Panc1 (cell line): ENCODE results near the gene DDX4. TPM values are rescaled to one million over a fixed set of nuclear protein-coding genes. Genes with fewer than 3 reads are reported as not detected.
"Not testable (repeated sequence)": the region's sequence is repeated elsewhere in the genome, so short reads cannot be mapped to it uniquely, and the experiment has no call there.

Source experiments
- ATAC-seq: fragments of 200-7000 bp; cut with Tn5 transposase; 2 replicates; pipeline ENCODE4 v1.9.1; 2020; ENCODE audit warnings: mild to moderate bottlenecking, moderate library complexity
- BruUV-seq: library from RNA; stranded (reverse); fragments of 400-500 nt; replicated peaks from 2 replicates; lab custom pipeline; 2021; lab: Mats Ljungman, UMichigan
- CTCF ChIA-PET: fragments of 300-600 bp; sonication (Branson Sonifier 250); formaldehyde crosslinking; loops from one replicate; lab custom pipeline; 2022; ENCODE audit warnings: antibody characterized with exemption; lab: Charles Lee
- POLR2A ChIA-PET: fragments of 300-600 bp; sonication (Branson Sonifier 250); formaldehyde crosslinking; loops from one replicate; lab custom pipeline; 2022; ENCODE audit warnings: antibody characterized with exemption; lab: Charles Lee
- DNase-seq: peaks from one replicate; pipeline ENCODE4 v3.0.0-alpha.2; 2010; ENCODE audit warnings: low read depth, low spot score
- H3K27ac ChIP-seq: 2 replicates; pipeline ENCODE4 v1.5.1; 2011; ENCODE audit warnings: mild to moderate bottlenecking, low read length, inconsistent platforms
- H3K27me3 ChIP-seq: fragments of 200-500 bp; sonication (Bioruptor generic); 2 replicates; pipeline ENCODE4 v1.6.0; 2014; ENCODE audit warnings: low read length, inconsistent platforms; ENCODE audit not compliant: control insufficient read depth, insufficient read depth
- H3K36me3 ChIP-seq: fragments of 200-500 bp; sonication (Bioruptor generic); 2 replicates; pipeline ENCODE4 v1.5.1; 2014; ENCODE audit warnings: inconsistent platforms, mild to moderate bottlenecking, low read length, moderate library complexity; ENCODE audit not compliant: control insufficient read depth, insufficient read depth
- H3K4me1 ChIP-seq: 2 replicates; pipeline ENCODE4 v1.5.1; 2011; ENCODE audit warnings: inconsistent platforms, mild to moderate bottlenecking, low read length, moderate library complexity; ENCODE audit not compliant: control insufficient read depth, insufficient read depth
- H3K4me3 ChIP-seq, 2 experiments: 2 replicates each; pipeline ENCODE4 v1.5.1; 2011 to 2012; ENCODE audit warnings: low read depth in 2 of 2, low read length in 2 of 2, mild to moderate bottlenecking in 2 of 2, inconsistent platforms in 1 of 2, moderate library complexity in 1 of 2
- H3K9me3 ChIP-seq: fragments of 200-500 bp; sonication (Bioruptor generic); 2 replicates; pipeline ENCODE4 v1.5.1; 2014; ENCODE audit warnings: low read depth, mild to moderate bottlenecking, inconsistent platforms, low read length, moderate library complexity; ENCODE audit not compliant: control insufficient read depth, insufficient read depth
- CTCF ChIP-seq: fragments of 450-650 bp; IDR thresholded peaks from 2 replicates; pipeline ENCODE4 v1.5.1; 2017; ENCODE audit warnings: mild to moderate bottlenecking
- POLR2AphosphoS5 ChIP-seq: IDR thresholded peaks from 2 replicates; pipeline ENCODE4 v1.6.1; 2012; ENCODE audit warnings: mild to moderate bottlenecking, low read depth, low read length, moderate library complexity
- REST ChIP-seq, 2 experiments: IDR thresholded peaks; 2 replicates each; pipeline ENCODE4 v1.6.1; 2011 to 2012; ENCODE audit warnings: low read depth in 2 of 2, control low read depth in 1 of 2, low read length in 1 of 2, mild to moderate bottlenecking in 1 of 2, moderate library complexity in 1 of 2; ENCODE audit not compliant: insufficient read depth in 1 of 2
- SIN3A ChIP-seq: IDR thresholded peaks from 2 replicates; pipeline ENCODE4 v1.6.1; 2012; ENCODE audit warnings: low read depth, mild to moderate bottlenecking, low read length, moderate library complexity, borderline replicate concordance; ENCODE audit not compliant: insufficient read depth
- TCF7L2 ChIP-seq: IDR thresholded peaks from 2 replicates; pipeline ENCODE4 v1.6.1; 2011; ENCODE audit warnings: mild to moderate bottlenecking, low read depth, low read length, inconsistent platforms
- in situ Hi-C: cut with HindIII; loops from 2 replicates; pipeline ENCODE4 v1.10.0; 2016; ENCODE audit warnings: low sequenced_read_pairs, low pct_unique_long_range_greater_than_20kb
- intact Hi-C: fragments of 100-400 bp; cut with micrococcal nuclease; formaldehyde crosslinking; loops from one replicate; pipeline ENCODE4 v1.10.0; 2022; ENCODE audit not compliant: unreplicated experiment
- total RNA-seq: library from RNA; stranded (reverse); gene quantifications from one replicate; pipeline ENCODE4 v1.2.1, GENCODE V29; 2021; ENCODE audit not compliant: unreplicated experiment

The DDX4 gene
- total RNA-seq, 1 experiment from 2014 or later: not detected

GRCh38 chr5:55694152-55694830 is 43.6 kb upstream of the DDX4 start:
- in situ Hi-C loops: no loop called here
- no peaks in the 10 kb centered on the region for H3K27me3 ChIP-seq
- intact Hi-C loops: loop anchor here (10.0 kb wide), 1 partner anchor 349 kb away; no protein-coding TSS in a partner anchor
- H3K9me3 ChIP-seq: no peaks in the 10 kb centered on the region
- CTCF ChIA-PET: interaction anchor here (0.7 kb wide), 1 partner anchor 453 kb away, joined by 7 read pairs; no protein-coding TSS in a partner anchor
- DNase-seq (no peak), ATAC-seq (peak; percentile 71)
- BruUV-seq: no TSS peak
- no peak overlapping the region for H3K27ac ChIP-seq
- H3K36me3 ChIP-seq: no peaks in the 10 kb centered on the region
- POLR2A ChIA-PET: interaction anchor here (0.6 kb wide), 1 partner anchor 161 kb away, joined by 3 read pairs; no protein-coding TSS in a partner anchor
- H3K4me1 ChIP-seq: no peaks in the 10 kb centered on the region
- H3K4me3 ChIP-seq: no peak overlapping the region
- TF ChIP-seq TCF7L2 (no peak), CTCF (peak; percentile 67), SIN3A (no peak), POLR2AphosphoS5 (no peak)

GRCh38 chr5:55696704-55697103 is 41.2 kb upstream of the DDX4 start:
- H3K4me3 ChIP-seq, H3K27ac ChIP-seq, POLR2A ChIA-PET, ATAC-seq, H3K4me1 ChIP-seq, CTCF ChIA-PET, DNase-seq, BruUV-seq, H3K36me3 ChIP-seq, H3K27me3 ChIP-seq, in situ Hi-C loops, H3K9me3 ChIP-seq: not testable (repeated sequence)
- intact Hi-C loops: loop anchor here (10.0 kb wide), 1 partner anchor 352 kb away; no protein-coding TSS in a partner anchor

GRCh38 chr5:55699041-55699688 is 38.7 kb upstream of the DDX4 start:
- ChIA-PET CTCF (interaction anchor here (0.6 kb wide), 1 partner anchor 500 kb away, joined by 12 read pairs; no protein-coding TSS in a partner anchor), POLR2A (interaction anchor here (0.6 kb wide), 1 partner anchor 1364 kb away, joined by 4 read pairs; no protein-coding TSS in a partner anchor)
- TF ChIP-seq CTCF (no peak), REST (IDR thresholded peaks at IDR 0.05; ENCODE audit: insufficient read depth in 1 of 2, low read depth in 2 of 2, low read length in 1 of 2) (no peak), TCF7L2 (no peak), SIN3A (no peak), POLR2AphosphoS5 (no peak)
- H3K27me3 ChIP-seq: no peaks in the 10 kb centered on the region
- H3K36me3 ChIP-seq: no peaks in the 10 kb centered on the region
- H3K9me3 ChIP-seq: no peaks in the 10 kb centered on the region
- no TSS peak for BruUV-seq
- DNase-seq (no peak), ATAC-seq (no peak)
- intact Hi-C loops (loop anchor here (10.0 kb wide), 1 partner anchor 354 kb away; no protein-coding TSS in a partner anchor), in situ Hi-C loops (no loop called here)
- no peak overlapping the region for H3K27ac ChIP-seq
- H3K4me3 ChIP-seq: no peak overlapping the region
- H3K4me1 ChIP-seq: no peaks in the 10 kb centered on the region
